Panc1 (cell line): ENCODE results near the gene ABO. TPM values are rescaled to one million over a fixed set of nuclear protein-coding genes. Genes with fewer than 3 reads are reported as not detected.

Experiments used
- ATAC-seq: fragments of 200-7000 bp; cut with Tn5 transposase; 2 replicates; pipeline ENCODE4 v1.9.1; 2020; ENCODE audit warnings: mild to moderate bottlenecking, moderate library complexity
- BruUV-seq: library from RNA; stranded (reverse); fragments of 400-500 nt; replicated peaks from 2 replicates; lab custom pipeline; 2021; lab: Mats Ljungman, UMichigan
- CTCF ChIA-PET: fragments of 300-600 bp; sonication (Branson Sonifier 250); formaldehyde crosslinking; loops from one replicate; lab custom pipeline; 2022; ENCODE audit warnings: antibody characterized with exemption; lab: Charles Lee
- POLR2A ChIA-PET: fragments of 300-600 bp; sonication (Branson Sonifier 250); formaldehyde crosslinking; loops from one replicate; lab custom pipeline; 2022; ENCODE audit warnings: antibody characterized with exemption; lab: Charles Lee
- DNase-seq: peaks from one replicate; pipeline ENCODE4 v3.0.0-alpha.2; 2010; ENCODE audit warnings: low read depth, low spot score
- H3K27ac ChIP-seq: 2 replicates; pipeline ENCODE4 v1.5.1; 2011; ENCODE audit warnings: mild to moderate bottlenecking, low read length, inconsistent platforms
- H3K27me3 ChIP-seq: fragments of 200-500 bp; sonication (Bioruptor generic); 2 replicates; pipeline ENCODE4 v1.6.0; 2014; ENCODE audit warnings: low read length, inconsistent platforms; ENCODE audit not compliant: control insufficient read depth, insufficient read depth
- H3K36me3 ChIP-seq: fragments of 200-500 bp; sonication (Bioruptor generic); 2 replicates; pipeline ENCODE4 v1.5.1; 2014; ENCODE audit warnings: inconsistent platforms, mild to moderate bottlenecking, low read length, moderate library complexity; ENCODE audit not compliant: control insufficient read depth, insufficient read depth
- H3K4me1 ChIP-seq: 2 replicates; pipeline ENCODE4 v1.5.1; 2011; ENCODE audit warnings: inconsistent platforms, mild to moderate bottlenecking, low read length, moderate library complexity; ENCODE audit not compliant: control insufficient read depth, insufficient read depth
- H3K4me3 ChIP-seq, 2 experiments: 2 replicates each; pipeline ENCODE4 v1.5.1; 2011 to 2012; ENCODE audit warnings: low read depth in 2 of 2, low read length in 2 of 2, mild to moderate bottlenecking in 2 of 2, inconsistent platforms in 1 of 2, moderate library complexity in 1 of 2
- H3K9me3 ChIP-seq: fragments of 200-500 bp; sonication (Bioruptor generic); 2 replicates; pipeline ENCODE4 v1.5.1; 2014; ENCODE audit warnings: low read depth, mild to moderate bottlenecking, inconsistent platforms, low read length, moderate library complexity; ENCODE audit not compliant: control insufficient read depth, insufficient read depth
- CTCF ChIP-seq: fragments of 450-650 bp; IDR thresholded peaks from 2 replicates; pipeline ENCODE4 v1.5.1; 2017; ENCODE audit warnings: mild to moderate bottlenecking
- POLR2AphosphoS5 ChIP-seq: IDR thresholded peaks from 2 replicates; pipeline ENCODE4 v1.6.1; 2012; ENCODE audit warnings: mild to moderate bottlenecking, low read depth, low read length, moderate library complexity
- REST ChIP-seq, 2 experiments: IDR thresholded peaks; 2 replicates each; pipeline ENCODE4 v1.6.1; 2011 to 2012; ENCODE audit warnings: low read depth in 2 of 2, control low read depth in 1 of 2, low read length in 1 of 2, mild to moderate bottlenecking in 1 of 2, moderate library complexity in 1 of 2; ENCODE audit not compliant: insufficient read depth in 1 of 2
- SIN3A ChIP-seq: IDR thresholded peaks from 2 replicates; pipeline ENCODE4 v1.6.1; 2012; ENCODE audit warnings: low read depth, mild to moderate bottlenecking, low read length, moderate library complexity, borderline replicate concordance; ENCODE audit not compliant: insufficient read depth
- TCF7L2 ChIP-seq: IDR thresholded peaks from 2 replicates; pipeline ENCODE4 v1.6.1; 2011; ENCODE audit warnings: mild to moderate bottlenecking, low read depth, low read length, inconsistent platforms
- in situ Hi-C: cut with HindIII; loops from 2 replicates; pipeline ENCODE4 v1.10.0; 2016; ENCODE audit warnings: low sequenced_read_pairs, low pct_unique_long_range_greater_than_20kb
- intact Hi-C: fragments of 100-400 bp; cut with micrococcal nuclease; formaldehyde crosslinking; loops from one replicate; pipeline ENCODE4 v1.10.0; 2022; ENCODE audit not compliant: unreplicated experiment
- total RNA-seq: library from RNA; stranded (reverse); gene quantifications from one replicate; pipeline ENCODE4 v1.2.1, GENCODE V29; 2021; ENCODE audit not compliant: unreplicated experiment

Gene ABO
- total RNA-seq, 1 experiment from 2014 or later, result 0.10 TPM

DNA sequence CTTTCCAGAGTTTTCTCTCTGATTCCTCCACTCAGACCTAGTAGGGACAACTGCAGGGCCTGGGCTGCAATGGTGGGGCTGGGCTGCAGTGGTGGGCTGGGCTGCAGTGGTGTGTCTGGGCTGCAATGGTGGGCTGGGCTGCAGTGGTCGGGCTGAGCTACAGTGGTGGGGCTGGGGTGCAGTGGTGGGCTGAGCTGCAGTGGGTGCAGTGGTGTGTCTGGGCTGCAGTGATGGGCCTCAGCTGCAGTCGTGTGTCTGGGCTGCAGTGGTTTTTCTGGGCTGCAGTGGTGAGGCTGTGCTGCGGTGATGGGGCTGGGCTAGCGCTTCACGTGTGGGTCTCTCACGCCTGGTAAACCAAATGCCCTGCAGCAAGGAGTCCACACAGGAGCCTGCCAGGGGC is 27.4 kb downstream of the ABO start:
- no peaks in the 10 kb centered on the region for H3K27me3 ChIP-seq
- no TSS peak for BruUV-seq
- H3K4me1 ChIP-seq, result no peaks in the 10 kb centered on the region; the same call in 1 of the 2 replicates
- intact Hi-C loops, result no loop called here
- H3K9me3 ChIP-seq, result no peaks in the 10 kb centered on the region
- H3K4me3 ChIP-seq, result no peak overlapping the region
- ChIA-PET POLR2A (no interaction called here), CTCF (no interaction called here)
- H3K27ac ChIP-seq, result no peak overlapping the region
- TF ChIP-seq POLR2AphosphoS5 (no peak), CTCF (no peak)
- no peaks in the 10 kb centered on the region for H3K36me3 ChIP-seq
- in situ Hi-C loops, result no loop called here
- ATAC-seq, result no peak
- no peak for DNase-seq

GRCh38 chr9:133246991-133247390 is 28.0 kb downstream of the ABO start:
- no peak for ATAC-seq
- BruUV-seq, result no TSS peak
- Histone ChIP-seq H3K4me3 (no peak overlapping the region), H3K36me3 (no peaks in the 10 kb centered on the region), H3K27ac (no peak overlapping the region), H3K9me3 (no peaks in the 10 kb centered on the region), H3K4me1 (no peaks in the 10 kb centered on the region), H3K27me3 (no peaks in the 10 kb centered on the region)
- intact Hi-C loops, result no loop called here
- in situ Hi-C loops, result no loop called here
- DNase-seq, result no peak
- TF ChIP-seq TCF7L2, result no peak
- TF ChIP-seq POLR2AphosphoS5, result no peak
- TF ChIP-seq REST (IDR thresholded peaks at IDR 0.05; ENCODE audit: insufficient read depth in 1 of 2, low read depth in 2 of 2, low read length in 1 of 2), result no peak
- TF ChIP-seq CTCF, result no peak
- TF ChIP-seq SIN3A, result no peak
- ChIA-PET CTCF (no interaction called here), POLR2A (no interaction called here)

DNA sequence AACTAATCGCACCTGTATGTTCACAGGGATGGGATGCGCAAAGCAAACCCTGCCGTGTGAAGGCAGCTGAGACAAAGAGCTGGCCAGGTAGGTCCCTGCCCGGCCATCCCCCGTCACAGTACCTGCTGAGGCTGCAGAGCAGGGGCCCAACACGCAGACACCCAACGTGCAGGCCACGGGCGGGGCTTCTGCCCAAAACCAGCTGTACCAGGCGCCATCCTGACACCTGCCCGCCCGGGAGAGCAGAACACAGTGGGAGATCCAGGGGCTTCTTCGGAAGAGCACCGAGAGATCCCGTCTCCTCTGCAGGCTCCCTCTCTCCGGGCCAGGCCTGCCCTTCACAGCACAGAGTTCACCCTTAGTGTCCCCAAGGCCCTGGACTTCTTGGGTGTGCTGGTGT is 28.4 kb downstream of the ABO start:
- Histone ChIP-seq H3K27ac (no peak overlapping the region), H3K27me3 (no peaks in the 10 kb centered on the region), H3K36me3 (no peaks in the 10 kb centered on the region), H3K9me3 (no peaks in the 10 kb centered on the region), H3K4me1 (no peaks in the 10 kb centered on the region), H3K4me3 (no peak overlapping the region)
- intact Hi-C loops (no loop called here), in situ Hi-C loops (no loop called here)
- ATAC-seq, result no peak
- no TSS peak for BruUV-seq
- ChIA-PET CTCF (no interaction called here), POLR2A (no interaction called here)
- TF ChIP-seq CTCF, result no peak
- TF ChIP-seq TCF7L2, result no peak
- no peak for TF ChIP-seq POLR2AphosphoS5
- TF ChIP-seq SIN3A, result no peak
- no peak for DNase-seq
